Measurements from ENCODE around the gene CPXM2.

Gene CPXM2

GRCh38 chr10:123769647-123770046 lies 122.0 kb downstream of the CPXM2 start:
- no peak for DNase-seq

GRCh38 chr10:123766761-123767160 lies 124.8 kb downstream of the CPXM2 start:
- no peak for DNase-seq

GRCh38 chr10:123766012-123766411 lies 125.6 kb downstream of the CPXM2 start:
- no peak for DNase-seq

- DNase-seq, result no peak
Measured at GRCh38 chr10:123761666-123762230, 129.9 kb downstream of the CPXM2 start.

GRCh38 chr10:123761038-123761428 lies 130.6 kb downstream of the CPXM2 start:
- DNase-seq, result no peak

- DNase-seq, result no peak
Measured at GRCh38 chr10:123760356-123761037, 131.1 kb downstream of the CPXM2 start.

- DNase-seq, result no peak
Measured at GRCh38 chr10:123759501-123760031, 132.0 kb downstream of the CPXM2 start.

- DNase-seq, result no peak
Measured at GRCh38 chr10:123759041-123759440, 132.6 kb downstream of the CPXM2 start.

GRCh38 chr10:123757853-123758252 lies 133.8 kb downstream of the CPXM2 start:
- DNase-seq, result no peak

- no peak for DNase-seq
Measured at GRCh38 chr10:123755061-123755460, 136.5 kb downstream of the CPXM2 start.

GRCh38 chr10:123754123-123754522 lies 137.5 kb downstream of the CPXM2 start:
- DNase-seq, result no peak

- DNase-seq, result no peak
Measured at GRCh38 chr10:123751342-123752134, 140.1 kb downstream of the CPXM2 start.

GRCh38 chr10:123750901-123751300 lies 140.7 kb downstream of the CPXM2 start:
- no peak for DNase-seq

- DNase-seq, result no peak
Measured at GRCh38 chr10:123748711-123749110, 142.9 kb downstream of the CPXM2 start.

GRCh38 chr10:123747426-123747825 lies 144.2 kb downstream of the CPXM2 start:
- DNase-seq, result no peak

GRCh38 chr10:123746942-123747341 lies 144.7 kb downstream of the CPXM2 start:
- no peak for DNase-seq

GRCh38 chr10:123746520-123746919 lies 145.1 kb downstream of the CPXM2 start:
- no peak for DNase-seq

- DNase-seq, result no peak
Measured at GRCh38 chr10:123746061-123746460, 145.5 kb downstream of the CPXM2 start.

GRCh38 chr10:123744224-123744536 lies 147.4 kb downstream of the CPXM2 start:
- no peak for DNase-seq

- DNase-seq, result no peak
Measured at GRCh38 chr10:123743441-123744223, 148.0 kb downstream of the CPXM2 start.

GRCh38 chr10:123742751-123743440 lies 148.7 kb downstream of the CPXM2 start:
- DNase-seq, result no peak

- DNase-seq, result no peak
Measured at GRCh38 chr10:123741711-123742110, 149.9 kb downstream of the CPXM2 start.

GRCh38 chr10:123741146-123741545 lies 150.5 kb downstream of the CPXM2 start:
- DNase-seq, result no peak

Measured in right forelimb (tissue), 1 donor.